ENCODE results near the gene AXIN1. TPM values are rescaled to one million over a fixed set of nuclear protein-coding genes. Genes with fewer than 3 reads are reported as not detected.

AXIN1 gene, protein sequence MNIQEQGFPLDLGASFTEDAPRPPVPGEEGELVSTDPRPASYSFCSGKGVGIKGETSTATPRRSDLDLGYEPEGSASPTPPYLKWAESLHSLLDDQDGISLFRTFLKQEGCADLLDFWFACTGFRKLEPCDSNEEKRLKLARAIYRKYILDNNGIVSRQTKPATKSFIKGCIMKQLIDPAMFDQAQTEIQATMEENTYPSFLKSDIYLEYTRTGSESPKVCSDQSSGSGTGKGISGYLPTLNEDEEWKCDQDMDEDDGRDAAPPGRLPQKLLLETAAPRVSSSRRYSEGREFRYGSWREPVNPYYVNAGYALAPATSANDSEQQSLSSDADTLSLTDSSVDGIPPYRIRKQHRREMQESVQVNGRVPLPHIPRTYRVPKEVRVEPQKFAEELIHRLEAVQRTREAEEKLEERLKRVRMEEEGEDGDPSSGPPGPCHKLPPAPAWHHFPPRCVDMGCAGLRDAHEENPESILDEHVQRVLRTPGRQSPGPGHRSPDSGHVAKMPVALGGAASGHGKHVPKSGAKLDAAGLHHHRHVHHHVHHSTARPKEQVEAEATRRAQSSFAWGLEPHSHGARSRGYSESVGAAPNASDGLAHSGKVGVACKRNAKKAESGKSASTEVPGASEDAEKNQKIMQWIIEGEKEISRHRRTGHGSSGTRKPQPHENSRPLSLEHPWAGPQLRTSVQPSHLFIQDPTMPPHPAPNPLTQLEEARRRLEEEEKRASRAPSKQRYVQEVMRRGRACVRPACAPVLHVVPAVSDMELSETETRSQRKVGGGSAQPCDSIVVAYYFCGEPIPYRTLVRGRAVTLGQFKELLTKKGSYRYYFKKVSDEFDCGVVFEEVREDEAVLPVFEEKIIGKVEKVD
- polyA plus RNA-seq = 1.6 TPM

DNA sequence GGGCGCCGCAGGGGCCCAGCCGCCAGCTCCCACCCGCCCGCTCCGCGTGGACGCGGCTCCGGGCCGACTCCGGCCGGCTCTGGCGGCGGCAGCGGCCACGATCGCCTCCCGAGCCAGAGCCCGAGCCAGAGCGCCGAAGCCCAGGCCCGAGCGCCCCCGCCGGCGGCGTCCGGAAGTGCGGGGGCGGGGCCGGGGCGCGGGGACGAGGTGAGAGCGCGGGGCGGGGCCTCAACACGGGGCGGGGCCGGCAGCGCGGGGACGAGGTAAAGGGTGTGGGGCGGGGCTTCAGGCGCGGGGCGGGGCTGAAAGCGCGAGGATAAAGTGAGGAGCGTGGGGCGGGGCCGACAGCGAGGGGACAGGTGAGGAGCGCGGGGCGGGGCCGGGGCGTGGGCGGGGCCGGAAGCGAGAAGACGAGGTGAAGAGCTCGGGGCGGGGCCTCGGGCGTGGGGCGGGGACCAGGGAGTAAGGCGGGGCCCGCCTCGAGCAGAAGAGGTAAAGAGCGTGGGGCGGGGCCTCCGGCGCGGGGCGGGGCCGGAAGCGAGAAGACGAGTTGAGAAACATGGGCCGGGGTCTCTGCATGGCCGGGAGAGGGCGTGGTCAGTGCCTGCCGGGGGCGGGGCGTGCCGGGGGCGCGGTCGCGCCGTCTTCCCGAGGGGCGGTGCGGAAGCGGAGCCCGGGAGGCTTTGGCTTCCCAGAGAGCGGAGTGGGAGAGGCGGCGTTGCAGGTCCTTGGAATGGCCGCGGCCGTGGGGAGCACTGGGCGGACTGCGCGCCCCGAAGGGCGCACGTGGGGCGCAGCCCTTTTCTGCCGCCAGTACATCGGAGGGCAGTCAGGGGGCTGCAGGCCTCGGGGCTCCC, at the start of gene AXIN1:
TSS of gene AXIN1 (minus strand) at position 177 of the 857 bp plus-strand sequence. CDS start 5,698 bp downstream, outside the sequence.
- Mint-ChIP-seq H3K27me3 (peaks cover 2% of the 10 kb centered on the region), H3K27ac (peak within 1 kb of the TSS; percentile 73 to 90 (median 83)), H3K4me1 (peaks cover 14 to 21% (median 17%) of the 10 kb centered on the region in 3 donors), H3K4me3 (peak within 1 kb of the TSS; percentile 83 to 96 (median 93)), H3K36me3 (no peaks in the 10 kb centered on the region), H3K9me3 (no peaks in the 10 kb centered on the region)

DNA sequence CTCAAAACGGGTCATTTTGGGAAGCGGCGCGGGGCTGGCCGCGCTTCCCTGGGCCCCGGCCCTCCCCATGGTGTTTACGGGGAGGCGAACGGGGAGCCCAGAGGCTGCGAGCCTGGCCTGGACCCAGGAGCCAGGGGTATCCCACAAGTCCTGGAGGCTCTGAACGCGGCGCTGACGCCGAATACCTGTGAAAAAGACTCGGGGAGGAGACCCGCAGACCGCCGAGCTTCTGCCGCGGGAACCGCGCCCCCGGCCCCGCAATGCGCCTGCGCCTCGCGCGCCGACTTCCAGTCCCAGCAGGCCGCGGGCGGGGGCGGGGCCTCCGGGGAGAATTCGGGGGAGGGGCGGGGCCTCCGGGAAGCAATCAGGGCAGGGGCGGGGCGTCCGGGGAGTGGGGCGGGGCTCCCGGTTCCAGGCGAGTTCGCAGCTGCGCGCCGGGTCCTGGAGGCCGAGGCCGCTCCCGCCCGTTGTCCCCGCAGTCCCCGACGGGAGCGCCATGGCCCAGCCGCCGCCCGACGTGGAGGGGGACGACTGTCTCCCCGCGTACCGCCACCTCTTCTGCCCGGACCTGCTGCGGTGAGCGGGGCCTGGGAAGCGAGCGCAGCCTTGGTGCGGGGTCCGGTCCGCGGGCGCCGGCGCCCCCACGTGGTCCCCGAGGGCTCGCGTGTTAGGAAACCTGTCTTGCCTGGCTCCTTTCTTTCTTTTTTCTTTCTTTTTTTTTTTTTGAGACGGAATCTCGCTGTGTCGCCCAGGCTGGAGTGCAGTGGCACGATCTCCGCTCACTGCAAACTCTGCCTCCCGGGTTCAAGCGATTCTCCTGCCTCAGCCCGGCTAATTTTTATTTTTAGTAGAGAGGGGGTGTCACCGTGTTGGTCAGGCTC, 49.2 kb upstream of the AXIN1 start, which contains the start of gene DECR2:
TSS of gene DECR2 (plus strand) at position 418 of the 881 bp plus-strand sequence. CDS start at position 497, 79 bp downstream.
- H3K27me3 Mint-ChIP-seq = no peaks in the 10 kb centered on the region
- peak within 1 kb of the TSS; percentile 95 to 99 (median 98) for H3K27ac Mint-ChIP-seq
- H3K4me1 Mint-ChIP-seq = peaks cover 2 to 8% (median 8%) of the 10 kb centered on the region in 3 donors
- peaks cover under 1% of the 10 kb centered on the region for H3K36me3 Mint-ChIP-seq
- no peaks in the 10 kb centered on the region for H3K9me3 Mint-ChIP-seq
- H3K4me3 Mint-ChIP-seq = peak within 1 kb of the TSS; percentile 94 to 97 (median 97)

GRCh38 chr16:400061-400591, 47.6 kb upstream of the AXIN1 start:
- H3K36me3 Mint-ChIP-seq = peaks cover 2% of the 10 kb centered on the region
- H3K4me1 Mint-ChIP-seq = peaks cover 12 to 20% (median 17%) of the 10 kb centered on the region in 3 donors
- peak overlapping the region; percentile 95 to 99 (median 98) for H3K27ac Mint-ChIP-seq
- H3K9me3 Mint-ChIP-seq = no peaks in the 10 kb centered on the region
- H3K4me3 Mint-ChIP-seq = peak overlapping the region; percentile 94 to 97 (median 97)
- no peaks in the 10 kb centered on the region for H3K27me3 Mint-ChIP-seq

GRCh38 chr16:399340-400019, 47.0 kb upstream of the AXIN1 start:
- peaks cover 12 to 21% (median 18%) of the 10 kb centered on the region in 3 donors for H3K4me1 Mint-ChIP-seq
- peak overlapping the region; percentile 35 to 97 (median 68) for H3K4me3 Mint-ChIP-seq
- H3K9me3 Mint-ChIP-seq = no peaks in the 10 kb centered on the region
- no peaks in the 10 kb centered on the region for H3K27me3 Mint-ChIP-seq
- peaks cover 2% of the 10 kb centered on the region for H3K36me3 Mint-ChIP-seq
- peak overlapping the region; percentile 95 to 99 (median 98) for H3K27ac Mint-ChIP-seq

DNA sequence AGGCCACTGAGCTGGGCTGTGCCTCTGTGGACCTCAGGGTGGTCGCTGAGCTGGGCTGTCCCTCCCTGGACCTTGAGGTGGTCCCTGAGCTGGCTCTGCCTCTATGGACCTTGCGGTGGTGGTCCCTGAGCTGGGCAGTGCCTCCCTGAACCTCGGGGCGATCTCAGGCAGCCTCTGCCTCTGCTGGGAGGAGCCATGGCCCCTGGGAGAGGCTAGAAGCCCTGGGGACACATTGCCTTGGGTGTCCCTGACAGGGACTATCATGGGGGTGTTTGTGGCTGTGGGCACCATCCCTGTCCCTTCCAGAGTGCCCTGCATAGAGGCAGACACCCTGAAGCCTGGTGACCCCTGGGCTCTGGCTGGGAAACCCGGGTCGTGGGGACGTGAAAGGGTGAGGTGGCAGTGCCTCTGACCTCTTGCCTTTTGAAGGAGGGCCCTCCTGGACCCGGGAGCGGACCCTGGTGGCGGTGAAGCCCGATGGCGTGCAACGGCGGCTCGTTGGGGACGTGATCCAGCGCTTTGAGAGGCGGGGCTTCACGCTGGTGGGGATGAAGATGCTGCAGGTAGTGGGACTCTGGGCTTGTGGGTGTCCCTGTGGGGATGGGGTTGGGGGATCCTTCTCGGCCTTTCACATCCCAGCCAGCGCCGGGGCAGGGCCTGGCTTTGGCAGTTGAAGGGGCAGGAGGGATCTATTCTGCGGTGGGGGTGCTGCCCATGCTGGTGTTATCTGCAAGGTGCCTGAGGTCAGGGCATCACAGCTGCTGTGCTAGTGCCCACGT, 46.2 kb upstream of the AXIN1 start:
- H3K9me3 Mint-ChIP-seq = no peaks in the 10 kb centered on the region
- H3K27ac Mint-ChIP-seq = peak overlapping the region; percentile 63 to 99 (median 95)
- peaks cover 12 to 21% (median 18%) of the 10 kb centered on the region in 3 donors for H3K4me1 Mint-ChIP-seq
- no peaks in the 10 kb centered on the region for H3K27me3 Mint-ChIP-seq
- peaks cover 2% of the 10 kb centered on the region for H3K36me3 Mint-ChIP-seq
- H3K4me3 Mint-ChIP-seq = peak overlapping the region; percentile 52 to 97 (median 88)

DNA sequence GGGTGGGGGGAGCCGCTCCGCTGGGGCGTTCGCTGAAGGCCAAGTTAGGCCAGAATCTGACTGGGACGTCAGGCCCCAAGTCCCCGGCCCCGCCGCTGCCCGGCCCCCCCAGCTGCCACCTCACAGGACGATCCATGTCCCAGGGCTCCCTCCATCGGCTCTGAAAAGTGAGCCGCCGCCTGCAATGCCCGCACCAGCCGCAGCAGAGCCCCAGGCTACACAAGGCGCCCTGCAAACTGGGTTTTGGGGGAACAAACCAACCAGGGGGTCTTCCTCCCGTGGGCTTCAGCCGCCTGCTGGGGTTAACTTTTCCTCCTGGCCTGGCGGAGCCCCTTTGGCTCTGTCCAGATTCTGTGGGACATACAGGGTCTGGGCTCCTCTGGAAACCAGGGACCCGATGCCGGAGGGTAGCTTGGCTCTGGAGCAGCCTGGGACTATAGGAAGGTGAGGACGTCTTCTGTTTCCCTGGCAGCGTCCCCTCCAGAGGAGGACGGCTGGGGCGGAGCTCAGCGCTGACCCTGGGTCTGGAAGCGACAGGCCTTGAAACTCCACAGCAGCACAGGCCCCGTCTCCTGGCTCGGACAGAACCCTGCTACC, 45.3 kb upstream of the AXIN1 start:
- peaks cover 12 to 21% (median 18%) of the 10 kb centered on the region in 3 donors for H3K4me1 Mint-ChIP-seq
- H3K4me3 Mint-ChIP-seq = peak overlapping the region; percentile 66 to 97 (median 88)
- H3K36me3 Mint-ChIP-seq = peaks cover 2% of the 10 kb centered on the region
- H3K27ac Mint-ChIP-seq = peak overlapping the region; percentile 76 to 99 (median 95)
- no peaks in the 10 kb centered on the region for H3K9me3 Mint-ChIP-seq
- no peaks in the 10 kb centered on the region for H3K27me3 Mint-ChIP-seq

DNA sequence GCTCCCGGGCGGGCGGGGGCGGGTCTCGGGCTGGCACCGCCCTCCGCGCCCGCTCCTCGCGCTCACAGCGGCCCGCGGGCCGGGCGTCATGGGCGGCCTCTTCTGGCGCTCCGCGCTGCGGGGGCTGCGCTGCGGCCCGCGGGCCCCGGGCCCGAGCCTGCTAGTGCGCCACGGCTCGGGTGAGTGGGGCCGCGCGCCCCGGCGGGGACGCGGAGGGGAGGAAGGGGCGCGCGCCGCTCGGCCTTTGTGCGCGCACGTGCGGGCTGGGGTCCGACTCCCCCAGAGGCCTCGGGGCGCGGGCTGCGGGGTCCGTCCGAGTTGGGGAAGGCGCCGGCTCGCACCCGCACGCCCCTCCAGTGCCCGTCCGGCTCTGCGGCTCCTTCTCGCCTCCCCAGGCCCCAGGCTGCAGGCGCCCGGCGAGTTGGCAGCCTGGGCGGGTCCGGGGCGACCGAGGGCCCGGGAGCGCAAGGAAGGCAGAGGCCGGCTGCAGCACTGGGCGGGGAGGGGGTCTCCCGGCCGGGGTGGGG, 44.7 kb upstream of the AXIN1 start, which contains the start of gene NME4:
TSS of gene NME4 (plus strand) at position 65 of the 527 bp plus-strand sequence. CDS start at position 89, 24 bp downstream.
- H3K27ac Mint-ChIP-seq = peak within 1 kb of the TSS; percentile 88 to 99 (median 95)
- peaks cover 12 to 21% (median 18%) of the 10 kb centered on the region in 3 donors for H3K4me1 Mint-ChIP-seq
- peak within 1 kb of the TSS; percentile 83 to 97 (median 94) for H3K4me3 Mint-ChIP-seq
- H3K36me3 Mint-ChIP-seq = peaks cover 2% of the 10 kb centered on the region
- no peaks in the 10 kb centered on the region for H3K9me3 Mint-ChIP-seq
- no peaks in the 10 kb centered on the region for H3K27me3 Mint-ChIP-seq

- Mint-ChIP-seq H3K4me1 (peaks cover 12 to 26% (median 18%) of the 10 kb centered on the region in 3 donors), H3K4me3 (peak overlapping the region; percentile 83 to 94 (median 88)), H3K27me3 (no peaks in the 10 kb centered on the region), H3K36me3 (peaks cover 2% of the 10 kb centered on the region), H3K9me3 (peaks cover 0 to 1% (median 0%) of the 10 kb centered on the region in 3 donors), H3K27ac (peak overlapping the region in 2 of 3 donors; percentile 88 to 98)
Observed at GRCh38 chr16:396605-397004, 44.1 kb upstream of the AXIN1 start.

DNA sequence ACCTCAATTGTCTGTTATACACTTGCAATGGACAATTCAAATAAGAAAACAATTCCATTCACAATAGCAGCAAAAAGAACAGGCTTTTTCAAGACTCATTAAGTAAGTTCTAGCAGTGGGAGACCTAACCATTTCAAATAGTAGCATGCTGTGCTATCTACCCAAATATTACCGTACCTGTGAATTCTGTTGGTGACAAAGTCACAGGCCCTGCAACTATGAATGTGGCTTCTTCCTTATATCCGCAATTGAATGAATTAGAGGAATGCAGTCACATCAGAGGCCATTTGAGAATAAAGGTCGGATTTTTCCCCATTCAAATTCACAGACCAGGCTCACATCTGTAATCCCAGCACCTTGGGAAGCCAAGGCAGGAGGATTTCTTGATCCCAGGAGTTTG, 43.7 kb upstream of the AXIN1 start:
- H3K36me3 Mint-ChIP-seq = peaks cover 2% of the 10 kb centered on the region
- peaks cover 12 to 26% (median 18%) of the 10 kb centered on the region in 3 donors for H3K4me1 Mint-ChIP-seq
- peak overlapping the region; percentile 83 to 94 (median 88) for H3K4me3 Mint-ChIP-seq
- no peaks in the 10 kb centered on the region for H3K27me3 Mint-ChIP-seq
- H3K9me3 Mint-ChIP-seq = peaks cover 0 to 1% (median 0%) of the 10 kb centered on the region in 3 donors
- peak overlapping the region in 2 of 3 donors; percentile 88 to 98 for H3K27ac Mint-ChIP-seq

DNA sequence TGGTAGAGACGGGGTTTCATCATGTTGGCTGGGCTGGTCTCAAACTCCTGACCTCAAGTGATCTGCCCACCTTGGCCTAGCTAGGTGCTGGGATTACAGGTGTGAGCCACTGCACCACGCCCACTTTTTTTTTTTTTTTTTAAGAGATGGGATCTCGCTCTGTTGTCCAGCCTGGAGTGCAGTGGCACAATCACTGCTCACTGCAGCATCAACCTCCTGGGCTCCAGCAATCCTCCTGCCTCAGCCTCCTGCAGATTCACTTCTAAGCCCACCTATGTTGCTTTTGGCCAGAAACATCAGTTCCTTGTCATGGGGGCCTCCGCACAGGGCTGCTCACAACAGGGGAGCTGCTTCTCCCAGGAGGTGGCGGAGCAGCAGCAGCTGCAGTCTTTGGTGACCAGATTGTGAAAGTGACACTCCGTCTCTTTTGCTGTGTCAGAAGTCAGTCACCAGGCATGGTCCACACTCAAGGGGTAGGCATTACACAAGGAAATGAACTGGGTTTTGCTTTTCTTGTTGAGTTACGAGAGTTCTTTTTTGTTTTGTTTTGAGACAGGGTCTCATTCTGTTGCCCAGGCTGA, 40.0 kb upstream of the AXIN1 start:
- no peaks in the 10 kb centered on the region for H3K27me3 Mint-ChIP-seq
- peaks cover 13 to 24% (median 18%) of the 10 kb centered on the region in 3 donors for H3K4me1 Mint-ChIP-seq
- H3K4me3 Mint-ChIP-seq = peak overlapping the region in 1 of 4 donors; percentile 26
- H3K9me3 Mint-ChIP-seq = peaks cover 0 to 1% (median 0%) of the 10 kb centered on the region in 3 donors
- H3K27ac Mint-ChIP-seq = peak overlapping the region in 2 of 3 donors; percentile 46 to 84
- H3K36me3 Mint-ChIP-seq = peaks cover 2% of the 10 kb centered on the region

DNA sequence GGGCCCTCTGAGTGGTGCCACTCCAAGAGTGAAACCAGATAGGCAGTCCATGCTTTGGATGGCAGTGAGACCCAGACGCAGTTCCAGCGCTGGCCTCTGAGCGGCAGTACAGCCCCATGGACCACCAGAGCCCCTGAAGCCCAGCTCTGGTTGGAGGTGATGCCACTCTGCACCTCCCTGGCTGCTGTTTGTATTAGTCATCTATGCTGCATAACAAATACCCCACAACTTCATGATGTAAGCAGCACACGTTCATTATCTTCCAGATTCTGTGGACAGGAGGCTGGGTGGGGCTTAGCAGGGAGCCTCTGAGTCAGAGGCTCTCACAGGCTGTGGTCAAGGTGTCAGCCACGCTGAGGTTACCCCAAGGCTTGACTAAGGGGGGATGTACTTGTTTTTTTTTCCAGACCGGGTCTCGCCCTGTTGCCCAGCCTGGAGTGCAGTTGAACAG, 39.4 kb upstream of the AXIN1 start:
- Mint-ChIP-seq H3K27me3 (no peaks in the 10 kb centered on the region), H3K36me3 (peaks cover 2% of the 10 kb centered on the region), H3K4me1 (peaks cover 13 to 24% (median 18%) of the 10 kb centered on the region in 3 donors), H3K9me3 (peaks cover 0 to 1% (median 0%) of the 10 kb centered on the region in 3 donors), H3K27ac (peak overlapping the region in 2 of 3 donors; percentile 46 to 84), H3K4me3 (peak overlapping the region in 1 of 4 donors; percentile 34)
